Hematopoietic multipotent progenitor cell treated with erythropoietin and hydrocortisone succinate and interleukin-3 and kit ligand, for 4 days (in vitro differentiated cells): ENCODE data around the gene PAK1.
"Not testable (repeated sequence)": the region's sequence is repeated elsewhere in the genome, so short reads cannot be mapped to it uniquely, and the experiment has no call there.

Source experiments
- DNase-seq: peaks from one replicate; pipeline ENCODE4 v3.0.0-alpha.2; 2015

The PAK1 gene

GRCh38 chr11:77300695-77301094 is 173.2 kb downstream of the PAK1 start:
- no peak for DNase-seq

- not testable (repeated sequence) for DNase-seq
Measured at GRCh38 chr11:77300028-77300427, 173.9 kb downstream of the PAK1 start.

- DNase-seq = peak; percentile 15
Measured at GRCh38 chr11:77299528-77299993, 174.3 kb downstream of the PAK1 start.

- DNase-seq = no peak
Measured at GRCh38 chr11:77294040-77294439, 179.9 kb downstream of the PAK1 start.

GRCh38 chr11:77289737-77290136 is 184.2 kb downstream of the PAK1 start:
- no peak for DNase-seq

GRCh38 chr11:77287615-77288273 is 186.2 kb downstream of the PAK1 start:
- no peak for DNase-seq

- no peak for DNase-seq
Measured at GRCh38 chr11:77287136-77287535, 186.8 kb downstream of the PAK1 start.

- no peak for DNase-seq
Measured at GRCh38 chr11:77284476-77285468, 189.1 kb downstream of the PAK1 start.

- DNase-seq = no peak
Measured at GRCh38 chr11:77283101-77283500, 190.8 kb downstream of the PAK1 start.

- DNase-seq = peak; percentile 33
Measured at GRCh38 chr11:77278595-77279506, 195.0 kb downstream of the PAK1 start.

GRCh38 chr11:77276271-77276670 is 197.6 kb downstream of the PAK1 start:
- no peak for DNase-seq
